HEK293T (cell line): Measurements from ENCODE around the gene SEMA3D.

Experiments
- BHLHE40 ChIP-seq: fragments of 450-650 bp; IDR thresholded peaks from 2 replicates; pipeline ENCODE4 v1.6.1; 2016; ENCODE audit warnings: mild to moderate bottlenecking, moderate library complexity, borderline replicate concordance
- ELF4 ChIP-seq: fragments of 450-650 bp; IDR thresholded peaks from 2 replicates; pipeline ENCODE4 v1.6.1; 2017; ENCODE audit warnings: antibody characterized with exemption
- FOXA1 ChIP-seq: fragments of 450-650 bp; IDR thresholded peaks from 2 replicates; pipeline ENCODE4 v1.6.1; 2016; ENCODE audit warnings: mild to moderate bottlenecking
- HDGF ChIP-seq: fragments of 450-650 bp; IDR thresholded peaks from 2 replicates; pipeline ENCODE4 v1.6.1; 2017; ENCODE audit warnings: antibody characterized with exemption, borderline replicate concordance
- NFRKB ChIP-seq: fragments of 450-650 bp; IDR thresholded peaks from 2 replicates; pipeline ENCODE4 v1.6.1; 2016; ENCODE audit warnings: mild to moderate bottlenecking, moderate library complexity
- SP1 ChIP-seq: fragments of 450-650 bp; IDR thresholded peaks from 2 replicates; pipeline ENCODE4 v1.6.1; 2017
- TARDBP ChIP-seq: fragments of 450-650 bp; IDR thresholded peaks from 2 replicates; pipeline ENCODE4 v1.6.1; 2016

DNA sequence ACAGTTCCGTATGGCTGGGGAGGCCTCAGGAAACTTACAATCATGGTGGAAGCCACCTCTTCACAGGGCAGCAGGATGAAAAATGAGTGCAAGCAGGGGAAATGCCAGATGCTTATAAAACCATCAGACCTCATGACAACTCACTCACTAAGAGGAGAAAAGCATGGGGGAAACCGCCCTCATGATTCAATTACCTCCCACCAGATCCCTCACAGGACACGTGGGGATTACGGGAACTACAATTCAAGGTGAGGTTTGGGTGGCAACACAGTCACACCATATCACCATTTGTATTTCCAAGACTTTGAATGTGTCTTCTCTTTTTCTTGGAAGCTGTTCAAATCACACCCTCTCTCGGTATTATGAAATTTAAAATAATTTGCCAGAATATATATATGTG lies 80.1 kb downstream of the SEMA3D start:
- no peak for TF ChIP-seq BHLHE40
- no peak for TF ChIP-seq NFRKB
- TF ChIP-seq ELF4: no peak
- TF ChIP-seq FOXA1: no peak
- no peak for TF ChIP-seq SP1
- no peak for TF ChIP-seq TARDBP
- no peak for TF ChIP-seq HDGF
